WI38 (cell line): ENCODE results near the gene TINCR.

Source experiments
- H3K4me3 ChIP-seq: 2 replicates; pipeline ENCODE4 v1.5.1; 2011; ENCODE audit warnings: low read depth, mild to moderate bottlenecking, control low read depth, low read length
- TF ChIP-seq, protein P1 (sequence below): IDR thresholded peaks from 2 replicates; pipeline ENCODE4 v1.5.1; 2012; ENCODE audit warnings: low read depth, mild to moderate bottlenecking, control low read depth, low read length

TINCR gene

DNA sequence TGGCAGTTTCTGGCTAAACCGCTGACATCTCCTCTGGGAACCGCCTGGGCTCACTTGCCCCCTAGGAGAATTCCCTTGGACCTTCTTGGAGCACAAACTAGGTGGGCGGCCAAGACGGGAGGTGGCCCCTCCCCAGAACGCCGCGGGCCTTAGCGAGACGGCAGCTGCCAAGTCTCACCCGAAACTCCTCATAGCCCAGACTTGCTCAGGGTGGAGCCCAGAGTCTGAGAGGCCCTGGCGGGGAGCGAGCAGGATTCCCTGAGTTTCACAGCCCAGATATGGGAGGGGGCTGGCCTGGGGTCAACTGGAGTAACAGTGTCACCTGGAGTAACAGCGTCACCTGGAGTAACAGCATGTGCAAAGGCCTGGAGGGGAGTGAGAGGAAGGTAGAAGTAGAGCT, 10.1 kb downstream of the TINCR start:
- TF ChIP-seq, protein P1, sequence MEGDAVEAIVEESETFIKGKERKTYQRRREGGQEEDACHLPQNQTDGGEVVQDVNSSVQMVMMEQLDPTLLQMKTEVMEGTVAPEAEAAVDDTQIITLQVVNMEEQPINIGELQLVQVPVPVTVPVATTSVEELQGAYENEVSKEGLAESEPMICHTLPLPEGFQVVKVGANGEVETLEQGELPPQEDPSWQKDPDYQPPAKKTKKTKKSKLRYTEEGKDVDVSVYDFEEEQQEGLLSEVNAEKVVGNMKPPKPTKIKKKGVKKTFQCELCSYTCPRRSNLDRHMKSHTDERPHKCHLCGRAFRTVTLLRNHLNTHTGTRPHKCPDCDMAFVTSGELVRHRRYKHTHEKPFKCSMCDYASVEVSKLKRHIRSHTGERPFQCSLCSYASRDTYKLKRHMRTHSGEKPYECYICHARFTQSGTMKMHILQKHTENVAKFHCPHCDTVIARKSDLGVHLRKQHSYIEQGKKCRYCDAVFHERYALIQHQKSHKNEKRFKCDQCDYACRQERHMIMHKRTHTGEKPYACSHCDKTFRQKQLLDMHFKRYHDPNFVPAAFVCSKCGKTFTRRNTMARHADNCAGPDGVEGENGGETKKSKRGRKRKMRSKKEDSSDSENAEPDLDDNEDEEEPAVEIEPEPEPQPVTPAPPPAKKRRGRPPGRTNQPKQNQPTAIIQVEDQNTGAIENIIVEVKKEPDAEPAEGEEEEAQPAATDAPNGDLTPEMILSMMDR: no peak

GRCh38 chr19:5554828-5555227, 12.9 kb downstream of the TINCR start:
- H3K4me3 ChIP-seq: no peak overlapping the region
- TF ChIP-seq, protein P1: no peak

More for the DNA sequence above, 10.1 kb downstream of the TINCR start:
- H3K4me3 ChIP-seq: no peak overlapping the region

- H3K4me3 ChIP-seq: no peak overlapping the region
- TF ChIP-seq, protein P1: no peak
These were observed 13.9 kb downstream of the TINCR start for GRCh38 chr19:5553892-5554291.

- no peak overlapping the region for H3K4me3 ChIP-seq
- TF ChIP-seq, protein P1: peak; percentile 47
These were observed 19.9 kb downstream of the TINCR start for GRCh38 chr19:5547881-5548280.

- no peak overlapping the region for H3K4me3 ChIP-seq
- TF ChIP-seq, protein P1: no peak
These were observed 21.8 kb downstream of the TINCR start for GRCh38 chr19:5545984-5546383.

GRCh38 chr19:5545051-5545450, 22.7 kb downstream of the TINCR start:
- TF ChIP-seq, protein P1: no peak
- no peak overlapping the region for H3K4me3 ChIP-seq

- TF ChIP-seq, protein P1: no peak
- H3K4me3 ChIP-seq: no peak overlapping the region
These were observed 25.1 kb downstream of the TINCR start for GRCh38 chr19:5542665-5543064.
